IPS DF 6.9 (cell line): ENCODE data around the gene PDE6A.
"Not testable (repeated sequence)": the region's sequence is repeated elsewhere in the genome, so short reads cannot be mapped to it uniquely, and the experiment has no call there.

Experiments used
- DNase-seq: peaks from one replicate; pipeline ENCODE4 v3.0.0-alpha.2; 2013; ENCODE audit warnings: low read depth, low spot score
- H3K27ac ChIP-seq: one replicate; pipeline ENCODE4 v1.5.1; 2013; ENCODE audit warnings: low read length, control low read depth
- H3K27me3 ChIP-seq: 2 replicates; pipeline ENCODE4 v1.6.1; 2013; ENCODE audit warnings: mild to moderate bottlenecking, low read length; ENCODE audit not compliant: control insufficient read depth, insufficient read depth
- H3K36me3 ChIP-seq: 2 replicates; pipeline ENCODE4 v1.6.1; 2013; ENCODE audit warnings: low read length; ENCODE audit not compliant: control insufficient read depth, insufficient read depth
- H3K4me1 ChIP-seq: 2 replicates; pipeline ENCODE4 v1.6.1; 2013; ENCODE audit warnings: low read length; ENCODE audit not compliant: control insufficient read depth, insufficient read depth
- H3K4me3 ChIP-seq: 2 replicates; pipeline ENCODE4 v1.5.1; 2013; ENCODE audit warnings: mild to moderate bottlenecking, low read length
- H3K9me3 ChIP-seq: 2 replicates; pipeline ENCODE4 v1.6.1; 2013; ENCODE audit warnings: low read length, inconsistent platforms; ENCODE audit not compliant: control insufficient read depth, insufficient read depth
- WGBS: extraction: QIAGEN DNeasy Blood & Tissue Kit; methylation state at CpG from one replicate; pipeline ENCODE4 v1.1.7; 2013; ENCODE audit warnings: mixed read lengths, missing lambda C conversion rate; ENCODE audit not compliant: insufficient read length, insufficient coverage; 5-methylcytosine and 5-hydroxymethylcytosine counted together

Gene PDE6A

GRCh38 chr5:149881874-149882273 is 62.7 kb downstream of the PDE6A start:
- H3K4me1 ChIP-seq = no peaks in the 10 kb centered on the region
- H3K27me3 ChIP-seq = no peaks in the 10 kb centered on the region
- no peaks in the 10 kb centered on the region for H3K9me3 ChIP-seq
- H3K36me3 ChIP-seq = no peaks in the 10 kb centered on the region
- no peak overlapping the region for H3K4me3 ChIP-seq
- DNase-seq = no peak
- WGBS = no CpG with 5 or more reads among the region's 4 CpGs
- H3K27ac ChIP-seq = no peak overlapping the region

- Histone ChIP-seq H3K36me3 (no peaks in the 10 kb centered on the region), H3K27me3 (no peaks in the 10 kb centered on the region), H3K9me3 (no peaks in the 10 kb centered on the region), H3K4me1 (no peaks in the 10 kb centered on the region), H3K27ac (no peak overlapping the region), H3K4me3 (no peak overlapping the region)
- WGBS = no CpG with 5 or more reads among the region's 4 CpGs
- no peak for DNase-seq
These were observed 63.4 kb downstream of the PDE6A start for GRCh38 chr5:149881069-149881622.

- H3K27ac ChIP-seq, DNase-seq, H3K9me3 ChIP-seq, H3K4me3 ChIP-seq, H3K27me3 ChIP-seq, H3K36me3 ChIP-seq, H3K4me1 ChIP-seq: not testable (repeated sequence)
- WGBS = no CpG with 5 or more reads among the region's 2 CpGs
These were observed 65.0 kb downstream of the PDE6A start for GRCh38 chr5:149879593-149879992.

GRCh38 chr5:149878371-149878770 is 66.2 kb downstream of the PDE6A start:
- no peak overlapping the region for H3K4me3 ChIP-seq
- DNase-seq = no peak
- H3K27ac ChIP-seq = no peak overlapping the region
- H3K9me3 ChIP-seq = no peaks in the 10 kb centered on the region
- H3K36me3 ChIP-seq = no peaks in the 10 kb centered on the region
- H3K4me1 ChIP-seq = no peaks in the 10 kb centered on the region
- no peaks in the 10 kb centered on the region for H3K27me3 ChIP-seq
- no CpG with 5 or more reads among the region's 7 CpGs for WGBS

- no peaks in the 10 kb centered on the region; the same call in 1 of the 2 replicates for H3K4me1 ChIP-seq
- no peaks in the 10 kb centered on the region for H3K27me3 ChIP-seq
- no peak overlapping the region for H3K27ac ChIP-seq
- no peaks in the 10 kb centered on the region for H3K36me3 ChIP-seq
- no CpG with 5 or more reads among the region's 1 CpG for WGBS
- H3K4me3 ChIP-seq = no peak overlapping the region
- no peaks in the 10 kb centered on the region for H3K9me3 ChIP-seq
- no peak for DNase-seq
These were observed 70.7 kb downstream of the PDE6A start for GRCh38 chr5:149873896-149874295.

DNA sequence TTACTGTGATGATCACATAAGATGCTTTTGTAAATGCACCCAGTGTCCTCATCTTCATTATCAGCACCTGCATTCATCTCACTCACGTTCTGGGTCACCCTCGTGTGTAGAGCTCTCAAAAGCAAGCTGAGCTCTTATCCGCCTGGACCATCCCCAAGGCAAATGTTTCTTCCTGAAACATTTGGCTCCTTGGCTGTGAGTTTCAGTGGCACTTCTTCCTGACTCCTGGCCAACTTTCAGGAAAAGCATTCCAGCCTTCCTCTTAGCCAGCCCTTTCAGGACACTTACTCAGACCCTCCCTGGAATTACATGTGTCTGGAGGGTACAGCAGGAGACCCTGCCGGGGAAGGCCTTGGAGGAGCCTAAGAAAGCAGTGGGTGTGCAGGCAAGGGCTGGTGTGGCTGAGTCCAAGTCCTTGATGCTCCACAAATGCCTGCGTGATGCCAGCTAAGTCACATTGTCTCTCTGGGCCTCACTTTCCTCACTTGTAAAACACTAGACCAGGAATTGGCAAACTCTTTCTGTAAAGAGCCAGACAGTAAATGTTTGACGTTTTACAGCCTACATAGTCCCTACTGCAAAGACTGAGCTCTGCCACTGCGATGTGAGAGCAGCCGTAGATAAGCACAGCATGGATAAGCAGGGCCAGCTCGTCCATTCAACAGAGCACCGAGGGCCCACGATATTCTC is 72.1 kb downstream of the PDE6A start:
- no peak for DNase-seq
- Histone ChIP-seq H3K9me3 (no peaks in the 10 kb centered on the region), H3K36me3 (no peaks in the 10 kb centered on the region), H3K4me3 (no peak overlapping the region), H3K27me3 (no peaks in the 10 kb centered on the region), H3K27ac (no peak overlapping the region), H3K4me1 (no peaks in the 10 kb centered on the region; the same call in 1 of the 2 replicates)
- no CpG with 5 or more reads among the region's 11 CpGs for WGBS

- WGBS = no CpG with 5 or more reads among the region's 7 CpGs
- H3K27ac ChIP-seq = no peak overlapping the region
- no peaks in the 10 kb centered on the region for H3K27me3 ChIP-seq
- H3K36me3 ChIP-seq = no peaks in the 10 kb centered on the region
- no peaks in the 10 kb centered on the region; the same call in 1 of the 2 replicates for H3K4me1 ChIP-seq
- H3K4me3 ChIP-seq = no peak overlapping the region
- no peaks in the 10 kb centered on the region for H3K9me3 ChIP-seq
- DNase-seq = no peak
These were observed 73.1 kb downstream of the PDE6A start for GRCh38 chr5:149871471-149871870.

- no peak overlapping the region for H3K27ac ChIP-seq
- H3K4me1 ChIP-seq = no peaks in the 10 kb centered on the region; the same call in 1 of the 2 replicates
- H3K27me3 ChIP-seq = no peaks in the 10 kb centered on the region
- no peaks in the 10 kb centered on the region for H3K9me3 ChIP-seq
- no peak for DNase-seq
- no peaks in the 10 kb centered on the region for H3K36me3 ChIP-seq
- no peak overlapping the region for H3K4me3 ChIP-seq
These were observed 73.9 kb downstream of the PDE6A start for GRCh38 chr5:149870697-149871096.

GRCh38 chr5:149870232-149870631 is 74.4 kb downstream of the PDE6A start:
- Histone ChIP-seq H3K27me3 (no peaks in the 10 kb centered on the region), H3K9me3 (no peaks in the 10 kb centered on the region), H3K4me3 (no peak overlapping the region), H3K36me3 (no peaks in the 10 kb centered on the region), H3K4me1 (no peaks in the 10 kb centered on the region; the same call in 1 of the 2 replicates), H3K27ac (no peak overlapping the region)
- DNase-seq = no peak
- WGBS = no CpG with 5 or more reads among the region's 1 CpG

DNA sequence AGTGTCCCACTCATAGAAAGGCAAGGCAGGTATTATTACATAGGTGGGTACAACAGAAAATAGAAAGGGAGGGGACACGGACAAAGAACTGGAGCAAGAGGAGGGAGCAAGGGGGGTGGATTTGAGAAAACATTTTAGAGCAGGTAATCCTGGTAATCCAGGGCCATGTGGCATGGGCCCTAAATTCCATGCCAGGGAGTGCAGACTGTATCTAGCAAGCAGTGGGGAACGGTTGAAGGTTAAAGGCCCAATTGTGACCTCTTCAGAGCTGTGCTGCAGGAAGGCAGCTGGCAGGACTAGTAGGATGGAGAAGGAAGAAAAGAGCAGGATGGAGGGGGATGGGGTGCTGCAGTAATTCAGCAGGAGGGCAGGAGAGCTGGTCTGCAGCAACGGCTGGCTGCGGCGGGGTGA is 75.2 kb downstream of the PDE6A start:
- no peaks in the 10 kb centered on the region for H3K27me3 ChIP-seq
- H3K4me1 ChIP-seq = no peaks in the 10 kb centered on the region; the same call in 1 of the 2 replicates
- H3K9me3 ChIP-seq = no peaks in the 10 kb centered on the region
- no CpG with 5 or more reads among the region's 5 CpGs for WGBS
- no peak for DNase-seq
- no peak overlapping the region for H3K4me3 ChIP-seq
- no peaks in the 10 kb centered on the region for H3K36me3 ChIP-seq
- H3K27ac ChIP-seq = no peak overlapping the region

GRCh38 chr5:149865746-149866145 is 78.8 kb downstream of the PDE6A start:
- Histone ChIP-seq H3K9me3 (no peaks in the 10 kb centered on the region), H3K36me3 (no peaks in the 10 kb centered on the region), H3K27ac (no peak overlapping the region), H3K27me3 (no peaks in the 10 kb centered on the region), H3K4me1 (no peaks in the 10 kb centered on the region; the same call in 1 of the 2 replicates), H3K4me3 (no peak overlapping the region)
- WGBS = no CpG with 5 or more reads among the region's 4 CpGs
- DNase-seq = no peak
